SU-DHL-6 (cell line): ENCODE data around the gene PRRC2C.

Source experiments
- H2AFZ ChIP-seq: fragments of 200-600 bp; sonication (generic); 2 replicates; pipeline ENCODE4 v1.6.1; 2014; ENCODE audit warnings: low read depth, mild to moderate bottlenecking, moderate library complexity, mixed read lengths, antibody characterized with exemption, low read length; ENCODE audit not compliant: severe bottlenecking
- H3F3A ChIP-seq: fragments of 200-600 bp; shearing (Covaris generic); 2 replicates; pipeline ENCODE4 v1.6.0; 2016; ENCODE audit warnings: antibody characterized with exemption, mild to moderate bottlenecking; ENCODE audit not compliant: insufficient read depth
- H3K27ac ChIP-seq: fragments of 200-600 bp; sonication (generic); 2 replicates; pipeline ENCODE4 v1.5.1; 2016; ENCODE audit warnings: low read depth, mild to moderate bottlenecking, low read length, moderate library complexity, mixed read lengths
- H3K27me3 ChIP-seq: fragments of 200-600 bp; sonication (generic), shearing (Covaris generic); 2 replicates; pipeline ENCODE4 v1.6.0; 2014; ENCODE audit warnings: mild to moderate bottlenecking, low read length
- H3K36me3 ChIP-seq: fragments of 200-600 bp; sonication (generic); 2 replicates; pipeline ENCODE4 v1.6.1; 2014; ENCODE audit warnings: mild to moderate bottlenecking, low read length, mixed read lengths
- H3K4me2 ChIP-seq: fragments of 300-600, 200-600 bp; shearing (Covaris generic), sonication (generic); 2 replicates; pipeline ENCODE4 v1.6.0; 2014; ENCODE audit warnings: low read length, low read depth, mild to moderate bottlenecking; ENCODE audit not compliant: poor library complexity, severe bottlenecking
- H3K4me3 ChIP-seq: fragments of 200-600 bp; sonication (generic); 2 replicates; pipeline ENCODE4 v1.5.1; 2014; ENCODE audit warnings: antibody characterized with exemption, low read length, mild to moderate bottlenecking, mixed read lengths; ENCODE audit not compliant: insufficient read depth, poor library complexity, severe bottlenecking
- H3K79me2 ChIP-seq: fragments of 200-600 bp; sonication (generic); 2 replicates; pipeline ENCODE4 v1.6.1; 2014; ENCODE audit warnings: mild to moderate bottlenecking, low read length, moderate library complexity; ENCODE audit not compliant: insufficient read depth
- H3K9ac ChIP-seq: fragments of 200-600 bp; sonication (generic); 2 replicates; pipeline ENCODE4 v1.7.0; 2014; ENCODE audit warnings: mild to moderate bottlenecking, low read length
- H3K9me2 ChIP-seq: fragments of 200-600 bp; sonication (generic); replicated peaks from 2 replicates; pipeline ENCODE4 v1.6.1; 2014; ENCODE audit warnings: low read length; ENCODE audit not compliant: insufficient read depth
- H3K9me3 ChIP-seq: fragments of 200-600 bp; sonication (generic); 2 replicates; pipeline ENCODE4 v1.6.1; 2014; ENCODE audit warnings: low read length, mixed read lengths; ENCODE audit not compliant: insufficient read depth
- H4K20me1 ChIP-seq: fragments of 200-600 bp; sonication (generic); 2 replicates; pipeline ENCODE4 v1.6.1; 2014; ENCODE audit warnings: low read depth, mild to moderate bottlenecking, antibody characterized with exemption, low read length, moderate library complexity, mixed read lengths
- CTCF ChIP-seq: fragments of 200-600 bp; sonication (generic); IDR thresholded peaks from one replicate; pipeline ENCODE4 v1.5.1; 2017; ENCODE audit warnings: antibody characterized with exemption, mild to moderate bottlenecking, low read length, moderate library complexity; ENCODE audit not compliant: insufficient read depth, poor library complexity, severe bottlenecking
- EZH2phosphoT487 ChIP-seq: fragments of 200-600 bp; sonication (generic), shearing (Covaris generic); conservative IDR thresholded peaks from 2 replicates; pipeline ENCODE4 v1.6.1; 2018; ENCODE audit warnings: mild to moderate bottlenecking, antibody characterized with exemption, low read length, moderate library complexity, mixed read lengths

The PRRC2C gene

DNA sequence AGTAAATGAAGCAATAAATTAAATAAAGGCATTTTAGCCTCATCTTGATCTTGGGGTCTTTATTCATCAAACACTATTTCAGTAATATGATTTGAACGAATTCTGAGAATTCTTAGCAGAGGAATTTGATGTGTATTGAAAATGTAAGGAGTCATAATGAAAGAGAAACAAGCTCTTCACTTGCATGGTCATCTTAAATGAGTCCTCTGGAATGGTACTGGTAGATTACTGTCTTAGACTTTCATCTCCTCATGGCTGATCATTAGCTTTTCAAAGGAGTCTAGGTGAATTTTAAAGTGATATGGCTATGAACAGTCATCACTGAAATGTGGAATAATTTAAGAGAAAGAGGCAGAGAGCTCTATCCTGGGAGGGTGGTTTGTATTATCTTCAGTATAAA, 30.0 kb downstream of the PRRC2C start:
- Histone ChIP-seq H3F3A (peaks cover 10% of the 10 kb centered on the region; the same call in 1 of the 2 replicates), H3K4me3 (no peak overlapping the region), H3K9me2 (no peaks in the 10 kb centered on the region), H3K36me3 (peaks cover 62% of the 10 kb centered on the region), H3K27me3 (no peaks in the 10 kb centered on the region), H3K4me2 (no peak overlapping the region), H2AFZ (no peak overlapping the region), H3K79me2 (peaks cover 74% of the 10 kb centered on the region), H3K27ac (no peak overlapping the region), H4K20me1 (peaks cover 43% of the 10 kb centered on the region), H3K9me3 (no peaks in the 10 kb centered on the region), H3K9ac (no peak overlapping the region)
- TF ChIP-seq EZH2phosphoT487: no peak
- TF ChIP-seq CTCF: no peak

DNA sequence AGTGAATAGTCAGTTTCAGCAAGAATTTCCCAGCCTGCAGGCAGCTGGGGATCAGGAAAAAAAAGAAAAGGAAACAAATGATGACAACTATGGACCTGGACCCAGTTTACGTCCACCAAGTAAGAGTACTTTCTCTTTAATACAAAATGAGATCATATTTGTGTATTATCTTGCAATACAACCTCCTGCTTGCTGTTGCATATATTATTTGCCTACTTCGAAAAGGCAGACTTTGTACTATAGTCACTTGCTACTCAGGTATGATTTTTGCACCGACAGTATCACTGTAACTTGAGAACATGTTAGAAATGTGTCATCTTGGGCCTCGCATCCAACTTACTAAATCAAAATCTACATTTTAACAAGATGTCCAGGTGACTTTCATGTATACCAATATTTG, 30.4 kb downstream of the PRRC2C start:
- H3F3A ChIP-seq: peaks cover 10% of the 10 kb centered on the region; the same call in 1 of the 2 replicates
- H3K27me3 ChIP-seq: no peaks in the 10 kb centered on the region
- H4K20me1 ChIP-seq: peaks cover 39% of the 10 kb centered on the region
- H3K4me3 ChIP-seq: no peak overlapping the region
- H2AFZ ChIP-seq: no peak overlapping the region
- H3K36me3 ChIP-seq: peaks cover 64% of the 10 kb centered on the region
- no peak overlapping the region for H3K9ac ChIP-seq
- TF ChIP-seq CTCF (no peak), EZH2phosphoT487 (no peak)
- no peak overlapping the region for H3K27ac ChIP-seq
- H3K9me3 ChIP-seq: no peaks in the 10 kb centered on the region
- H3K4me2 ChIP-seq: no peak overlapping the region
- peaks cover 73% of the 10 kb centered on the region for H3K79me2 ChIP-seq
- no peaks in the 10 kb centered on the region for H3K9me2 ChIP-seq

DNA sequence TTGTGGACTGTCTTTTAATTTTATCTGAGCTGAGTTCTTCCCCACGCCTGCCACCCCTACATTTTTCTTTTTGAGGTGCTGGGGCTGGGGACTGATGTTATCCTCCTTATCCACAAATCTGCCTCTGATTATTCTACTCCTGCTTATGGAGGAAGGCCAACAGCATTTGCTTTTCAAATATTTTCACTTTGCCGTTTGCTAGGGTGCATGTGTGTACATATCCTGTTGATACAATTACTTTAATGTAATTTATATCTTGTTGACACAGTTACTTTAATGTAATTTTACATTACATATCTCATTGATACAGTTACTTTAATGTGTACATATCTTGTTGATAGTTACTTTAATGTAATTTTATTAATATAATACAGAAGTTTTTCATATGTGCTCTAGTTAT, 36.2 kb downstream of the PRRC2C start:
- Histone ChIP-seq H3K27me3 (no peaks in the 10 kb centered on the region), H3K4me2 (no peak overlapping the region), H3K9ac (no peak overlapping the region), H3K36me3 (peaks cover 75% of the 10 kb centered on the region), H3F3A (peaks cover 15% of the 10 kb centered on the region; the same call in 1 of the 2 replicates), H3K9me2 (no peaks in the 10 kb centered on the region), H2AFZ (no peak overlapping the region), H3K4me3 (no peak overlapping the region), H3K79me2 (peaks cover 31% of the 10 kb centered on the region; the same call in 1 of the 2 replicates), H3K27ac (no peak overlapping the region), H4K20me1 (peaks cover 13% of the 10 kb centered on the region), H3K9me3 (no peaks in the 10 kb centered on the region)
- no peak for TF ChIP-seq CTCF
- TF ChIP-seq EZH2phosphoT487: no peak
